ENCODE data around the gene NTRK2.
A peak's percentile ranks its signal among the peaks of the same experiment; 100 is the strongest.

Gene NTRK2

GRCh38 chr9:84949971-84950370, 280.4 kb downstream of the NTRK2 start:
- DNase-seq: no peak

DNA sequence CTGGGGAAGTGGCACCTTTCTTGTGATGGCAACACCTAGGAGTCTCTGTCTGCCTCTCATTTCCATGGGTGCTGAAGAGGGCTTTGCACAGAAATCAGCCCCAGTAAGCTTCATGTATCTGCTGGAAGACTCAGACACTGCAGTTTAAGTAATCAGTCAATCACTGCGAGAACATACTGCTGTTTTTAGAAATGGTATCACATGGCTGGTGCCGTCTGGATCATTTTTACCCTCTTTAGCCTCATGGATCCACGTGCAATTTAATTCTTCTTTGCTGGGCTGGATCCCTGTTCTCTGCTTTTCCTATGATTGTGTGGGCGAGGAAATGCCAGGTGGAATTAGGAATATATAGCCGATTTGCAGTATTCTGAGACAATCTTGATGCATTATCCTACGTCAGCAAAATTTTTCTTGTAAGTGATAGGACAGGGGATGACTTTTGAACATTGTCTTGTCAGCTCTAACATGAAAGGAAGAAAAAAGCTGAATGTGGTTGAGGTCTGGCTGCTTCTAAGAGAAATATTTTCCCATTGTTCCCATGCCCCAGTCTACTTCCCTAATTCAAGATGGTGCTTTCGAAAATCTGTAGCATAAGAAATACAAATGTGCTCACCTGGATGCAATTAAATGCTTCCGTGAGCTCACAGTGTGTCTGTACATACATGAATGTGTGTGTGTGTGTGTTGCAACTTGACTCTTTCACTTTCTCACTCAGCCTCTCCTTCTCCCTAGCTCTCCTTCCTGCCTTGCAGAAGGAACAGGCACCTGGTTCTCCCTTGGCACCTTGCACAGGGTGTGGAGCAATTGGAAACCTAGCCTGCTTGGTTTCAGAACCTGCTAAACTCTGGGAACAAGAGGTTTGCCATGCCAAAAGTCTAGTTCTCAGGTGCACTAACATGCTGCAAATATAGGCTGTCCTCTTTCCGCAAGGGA, 281.6 kb downstream of the NTRK2 start:
- no peak for DNase-seq

DNA sequence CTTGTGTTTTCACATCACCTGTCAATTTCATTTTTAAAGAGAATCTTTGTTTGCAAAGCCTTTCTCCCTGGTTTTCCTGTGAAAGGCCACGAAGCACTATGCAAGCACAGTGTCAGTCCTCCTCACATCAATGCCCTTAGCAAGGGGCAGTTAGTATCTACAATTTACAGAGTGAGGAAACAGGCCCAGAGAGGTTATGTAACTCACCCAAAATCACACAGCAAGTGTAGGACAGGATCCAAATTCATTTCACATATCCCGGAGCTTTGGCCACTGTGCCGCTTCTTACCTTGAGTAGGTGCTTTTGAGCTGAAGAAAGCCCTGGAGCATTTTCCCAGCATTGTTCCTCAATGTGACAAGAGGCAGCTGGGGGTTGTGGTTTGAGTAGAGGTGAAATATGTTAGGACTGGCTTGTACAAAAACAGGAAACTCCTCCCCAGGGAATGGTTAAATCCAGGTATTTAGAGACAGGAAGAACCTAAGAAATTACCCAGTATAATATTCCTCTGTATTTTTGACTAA, 283.8 kb downstream of the NTRK2 start:
- no peak for DNase-seq

GRCh38 chr9:84953797-84954705, 284.5 kb downstream of the NTRK2 start:
- DNase-seq: peak; percentile 5

DNA sequence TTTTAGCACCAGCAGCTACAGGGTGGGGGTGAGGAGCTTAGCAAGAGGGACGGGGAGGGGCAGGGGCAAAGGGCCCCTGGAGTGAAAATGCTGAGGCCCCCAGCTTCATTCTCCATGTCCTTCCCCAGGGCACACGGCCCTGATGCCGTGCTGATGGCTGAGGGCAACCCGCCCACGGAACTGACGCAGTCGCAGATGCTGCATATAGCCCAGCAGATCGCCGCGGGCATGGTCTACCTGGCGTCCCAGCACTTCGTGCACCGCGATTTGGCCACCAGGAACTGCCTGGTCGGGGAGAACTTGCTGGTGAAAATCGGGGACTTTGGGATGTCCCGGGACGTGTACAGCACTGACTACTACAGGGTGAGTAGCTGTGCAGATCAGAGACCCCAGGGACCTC, 285.6 kb downstream of the NTRK2 start:
- no peak for DNase-seq

DNA sequence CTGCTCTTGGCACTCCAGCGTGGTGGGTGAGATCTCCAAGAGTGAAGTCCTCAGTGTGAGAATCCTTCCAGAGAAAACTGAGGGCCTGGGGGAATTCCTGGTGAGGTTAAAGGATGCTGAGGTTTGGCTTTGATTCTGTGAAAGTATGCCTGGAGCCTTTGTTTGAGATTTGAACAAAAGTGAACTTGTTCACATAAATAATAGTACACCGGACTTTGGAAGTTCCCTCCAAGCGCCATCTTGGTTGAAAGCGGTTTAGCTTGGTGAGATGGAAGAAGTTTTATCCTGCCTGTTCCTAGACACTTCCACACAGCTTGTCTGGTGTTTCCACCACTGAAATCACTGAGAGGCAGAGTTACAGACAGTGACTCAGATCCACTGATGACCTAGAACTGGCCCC, 286.4 kb downstream of the NTRK2 start:
- DNase-seq: no peak

DNA sequence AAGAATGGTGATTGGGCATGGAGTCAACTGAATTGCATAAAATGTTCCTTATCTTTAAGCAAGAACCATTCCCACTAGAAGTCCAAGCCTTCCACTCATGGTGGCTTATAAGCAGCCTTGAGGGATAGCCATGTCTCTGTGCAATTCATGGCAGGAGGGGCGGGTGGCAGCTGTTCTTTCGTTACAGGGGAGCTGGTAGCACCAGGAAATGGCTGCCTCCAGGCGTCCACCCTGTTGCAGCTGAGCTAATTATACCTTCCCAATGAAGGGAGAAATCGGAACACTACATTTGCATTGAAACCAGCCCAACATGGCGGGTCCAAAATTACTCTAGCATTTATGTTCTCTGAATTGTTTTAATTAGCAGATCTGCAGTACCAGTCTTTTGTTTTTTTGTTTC, 289.8 kb downstream of the NTRK2 start:
- DNase-seq: no peak

GRCh38 chr9:84966876-84967830, 297.6 kb downstream of the NTRK2 start:
- DNase-seq: no peak

GRCh38 chr9:84969084-84969483, 299.6 kb downstream of the NTRK2 start:
- no peak for DNase-seq

DNA sequence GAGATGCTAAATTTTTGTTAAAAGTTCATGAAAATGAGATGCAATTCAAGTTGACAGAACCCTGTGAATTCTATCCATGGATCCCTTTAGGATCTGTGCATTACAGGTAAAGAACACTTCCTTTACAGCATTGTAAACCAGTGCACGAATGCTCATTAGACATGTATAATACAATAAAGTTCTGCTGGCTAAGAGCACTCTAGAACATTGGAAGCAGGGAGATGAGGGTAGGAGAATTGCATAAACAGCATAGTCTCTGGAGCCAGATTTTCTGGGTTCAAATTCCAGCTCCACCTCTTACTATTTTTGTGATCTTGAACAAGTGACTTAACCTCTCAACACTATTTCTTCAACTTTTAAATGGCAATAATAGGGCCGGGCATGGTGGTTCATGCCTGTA, 300.2 kb downstream of the NTRK2 start:
- no peak for DNase-seq

DNA sequence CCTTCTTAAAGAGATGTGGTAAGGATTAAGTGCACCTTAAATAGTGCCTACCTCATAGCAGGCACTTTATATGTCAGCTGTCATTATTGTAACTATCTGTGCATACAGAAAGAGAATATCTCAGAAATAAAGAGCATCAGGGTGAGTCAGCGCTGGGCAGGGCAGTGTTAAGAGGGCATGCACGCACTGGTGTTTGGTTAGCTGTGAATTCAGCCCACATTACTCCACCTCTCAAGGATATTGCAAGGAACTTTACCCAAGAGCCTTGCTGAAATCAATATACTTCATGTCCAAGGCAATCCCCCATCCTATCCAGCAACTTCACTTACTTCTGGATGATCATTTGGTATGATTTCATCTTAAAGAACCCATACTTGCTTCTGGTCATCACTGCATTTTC, 300.9 kb downstream of the NTRK2 start:
- no peak for DNase-seq

DNA sequence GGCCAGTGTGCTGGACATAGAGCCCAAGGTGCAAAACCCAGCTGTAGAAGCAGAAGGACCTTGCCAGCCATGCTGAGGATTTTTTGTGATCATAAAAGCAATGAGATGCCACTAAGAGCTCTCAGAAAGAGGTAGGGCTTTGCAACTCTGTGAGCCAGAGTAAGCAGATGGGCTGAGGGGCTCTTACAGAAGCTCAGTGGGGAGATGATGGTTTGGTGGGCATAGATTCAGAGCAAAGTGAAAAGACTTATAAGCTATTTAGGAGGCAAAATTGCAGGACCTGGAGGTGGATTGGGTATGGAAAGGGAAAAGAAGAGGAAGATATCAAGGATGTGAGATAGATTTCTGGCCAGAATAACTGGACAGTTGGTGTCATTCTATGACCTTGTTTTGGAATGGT, 302.0 kb downstream of the NTRK2 start:
- DNase-seq: no peak

DNA sequence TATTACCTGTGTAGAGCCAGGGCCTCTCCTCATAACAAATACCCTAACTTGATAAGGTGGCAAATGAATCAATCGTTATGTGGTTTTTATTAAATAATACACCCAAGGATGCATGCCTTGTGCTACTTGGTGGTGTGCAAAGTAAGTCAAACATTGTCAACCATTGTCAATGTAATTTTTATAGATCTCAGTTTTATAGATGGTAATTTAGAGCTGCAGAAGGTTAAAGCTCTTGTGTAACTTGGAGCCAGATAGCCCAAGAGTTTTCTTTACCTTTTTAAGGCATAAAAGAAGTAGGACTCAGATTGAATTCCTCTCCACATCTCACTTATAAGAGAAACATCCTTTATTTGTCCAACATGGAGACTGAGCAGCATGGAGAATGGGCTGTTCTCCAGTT, 304.7 kb downstream of the NTRK2 start:
- DNase-seq: no peak

DNA sequence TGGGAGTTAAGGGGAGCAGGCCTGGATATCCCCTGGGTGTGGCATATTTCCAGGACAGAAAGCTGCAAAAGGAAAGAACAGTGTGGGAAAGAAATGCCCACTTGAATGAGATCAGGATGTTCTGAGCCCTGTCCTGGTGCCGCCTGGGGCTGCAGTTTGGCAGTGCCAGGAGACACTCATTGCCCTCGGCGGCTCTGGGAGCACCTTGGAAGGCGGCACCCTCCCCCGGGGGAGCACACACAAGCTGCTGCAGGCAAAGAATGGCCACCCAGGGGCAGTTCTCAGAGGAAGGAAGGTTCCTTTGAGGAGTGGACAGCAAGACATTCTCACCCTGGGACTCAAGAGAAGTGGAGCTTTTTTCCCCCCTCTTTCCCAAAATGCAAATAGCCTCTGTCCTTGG, 305.3 kb downstream of the NTRK2 start:
- DNase-seq: no peak

GRCh38 chr9:84975926-84976325, 306.4 kb downstream of the NTRK2 start:
- DNase-seq: no peak

DNA sequence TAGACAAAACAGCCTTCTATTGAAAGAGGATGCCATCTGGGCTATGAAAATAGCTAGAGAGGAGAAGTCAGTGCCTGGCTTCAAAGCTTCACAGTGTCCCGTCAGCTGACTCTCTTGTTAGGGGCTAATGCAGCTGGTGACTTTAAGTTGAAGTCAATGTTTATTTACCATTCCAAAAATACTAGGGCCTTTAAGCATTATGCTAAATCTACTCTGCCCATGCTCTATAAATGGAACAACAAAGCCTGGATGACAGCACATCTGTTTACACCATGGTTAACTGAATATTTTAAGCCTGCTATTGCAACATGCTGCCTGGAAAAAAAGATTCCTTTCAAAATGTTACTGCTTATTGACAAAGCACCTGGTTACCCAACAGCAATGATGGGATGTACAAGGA, 309.1 kb downstream of the NTRK2 start:
- no peak for DNase-seq

DNA sequence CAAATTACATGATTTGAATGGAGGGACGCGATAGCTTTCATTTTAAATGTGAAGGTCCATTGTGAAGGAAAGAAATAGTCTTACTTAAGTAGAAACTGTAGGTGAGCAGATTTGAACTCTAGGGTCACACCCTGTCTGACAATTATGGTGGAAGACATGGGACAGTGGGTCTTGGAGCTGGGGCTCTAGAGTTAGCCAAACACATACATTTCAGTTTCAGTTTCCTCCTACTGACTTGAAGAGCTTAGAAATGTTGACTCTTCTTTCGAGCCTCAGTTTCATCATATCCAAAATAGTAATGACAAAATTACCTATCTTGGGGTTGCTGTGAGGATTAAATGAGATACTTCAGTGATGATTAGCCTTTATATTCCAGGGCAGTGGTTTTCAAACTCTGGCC, 314.2 kb downstream of the NTRK2 start:
- DNase-seq: no peak

DNA sequence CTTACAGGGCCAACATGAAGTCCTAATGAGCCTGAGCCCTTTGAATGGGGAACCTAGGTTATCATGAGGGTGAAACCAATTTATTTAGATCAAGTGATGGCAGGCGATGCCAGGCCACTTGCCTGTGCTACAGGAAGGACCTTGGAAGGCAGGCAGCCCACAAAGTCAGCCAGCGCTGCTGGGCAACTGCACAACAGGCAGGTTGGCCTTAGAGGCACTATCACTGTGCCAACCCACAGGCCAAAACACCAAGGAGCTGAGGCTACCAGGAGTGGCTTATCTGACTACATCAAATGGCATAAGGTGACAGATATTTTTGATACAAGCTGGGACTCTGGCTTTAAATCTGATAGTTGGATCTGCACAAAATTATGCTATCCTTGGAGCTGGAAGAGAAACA, 319.1 kb downstream of the NTRK2 start:
- DNase-seq: no peak

- no peak for DNase-seq
Measured at GRCh38 chr9:84990416-84990815, 320.9 kb downstream of the NTRK2 start.

DNA sequence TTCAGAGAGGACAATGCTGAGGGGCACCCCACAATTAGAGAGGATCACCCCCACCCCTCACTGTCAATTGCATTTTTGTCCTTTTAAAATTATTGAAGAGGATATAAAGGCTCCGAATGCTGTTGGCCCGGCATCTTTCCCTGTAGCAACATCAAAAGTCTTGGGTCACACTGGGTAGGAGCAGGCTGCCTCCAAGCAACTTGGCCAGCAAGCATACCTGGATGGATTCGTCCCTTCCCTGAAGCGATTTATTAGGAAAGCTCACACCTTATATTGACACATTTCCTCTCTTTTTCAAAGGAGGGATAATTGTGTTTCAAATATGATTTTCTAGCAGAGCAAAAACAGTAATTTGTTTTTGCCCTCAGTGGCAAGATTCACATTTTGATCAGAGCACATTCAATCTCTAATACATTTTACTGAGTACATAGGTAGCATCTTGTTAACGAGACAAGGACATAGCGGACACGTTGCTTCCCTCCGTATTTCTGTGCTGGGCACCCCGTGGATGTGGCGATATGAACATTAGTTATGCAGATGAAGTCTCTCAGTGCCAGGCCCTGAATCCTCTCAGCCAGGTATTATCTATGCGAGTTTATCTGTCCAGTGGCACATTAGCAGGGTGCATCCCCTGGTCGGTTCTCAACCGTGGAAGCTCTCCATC, 321.5 kb downstream of the NTRK2 start:
- DNase-seq: no peak

GRCh38 chr9:84991514-84991870, 322.0 kb downstream of the NTRK2 start:
- DNase-seq: no peak

- no peak for DNase-seq
Measured at GRCh38 chr9:84992381-84992780, 322.9 kb downstream of the NTRK2 start.

Data from NCI-H2171 (cell line).